HG02759 (cell line): ENCODE data around the gene TMEM185B.
A peak's percentile ranks its signal among the peaks of the same experiment; 100 is the strongest.

Experiments
- ATAC-seq: cut with Tn5 transposase; IDR thresholded peaks from one replicate; pipeline ENCODE4 v1.9.1; 2021; ENCODE audit warnings: mild to moderate bottlenecking, moderate library complexity; ENCODE audit not compliant: unreplicated experiment

The TMEM185B gene

DNA sequence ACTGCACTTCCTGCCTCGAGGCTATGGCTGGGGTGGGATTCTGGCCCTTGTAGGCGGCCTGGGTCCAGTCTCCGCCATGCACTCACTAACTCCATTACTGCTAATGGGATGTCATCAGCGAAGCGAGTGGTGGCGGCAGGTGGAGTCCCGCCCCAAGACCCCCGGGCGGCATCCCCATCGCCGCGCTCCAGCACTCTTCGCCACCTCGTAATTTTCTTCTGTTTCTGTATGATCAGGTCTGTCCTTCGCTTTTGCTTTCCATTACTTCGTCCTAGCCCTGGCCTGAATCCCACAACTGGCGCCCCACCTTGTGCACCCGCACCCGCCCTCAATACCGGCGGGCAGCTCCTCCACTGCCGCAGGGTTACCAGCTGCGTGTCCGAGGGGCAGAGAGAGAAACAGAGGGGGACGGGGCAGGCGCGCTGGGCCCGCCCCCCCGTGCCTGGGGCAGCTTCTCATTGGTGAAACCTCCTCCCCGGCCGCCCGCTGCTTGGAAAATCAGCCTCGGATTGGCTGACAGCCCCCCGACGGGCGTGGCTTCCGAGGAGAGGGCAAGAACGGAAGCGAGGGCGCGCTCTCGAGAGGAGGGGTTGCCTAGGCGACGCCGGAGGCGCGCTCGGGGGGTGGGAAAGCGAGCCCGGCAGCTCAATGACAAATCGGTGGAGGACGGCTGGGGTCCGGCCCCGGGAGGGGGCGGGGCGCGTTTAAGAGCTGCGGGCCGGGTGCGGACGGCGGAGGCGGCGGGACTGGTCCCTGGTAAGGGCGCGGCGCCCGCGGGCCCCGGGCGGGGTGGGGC lies 29.2 kb upstream of the TMEM185B start, which contains the start of gene RALB:
TSS of gene RALB (plus strand) at position 628 of the 796 bp plus-strand sequence. CDS start 25,813 bp downstream, outside the sequence.
- peak; percentile 94 for ATAC-seq

DNA sequence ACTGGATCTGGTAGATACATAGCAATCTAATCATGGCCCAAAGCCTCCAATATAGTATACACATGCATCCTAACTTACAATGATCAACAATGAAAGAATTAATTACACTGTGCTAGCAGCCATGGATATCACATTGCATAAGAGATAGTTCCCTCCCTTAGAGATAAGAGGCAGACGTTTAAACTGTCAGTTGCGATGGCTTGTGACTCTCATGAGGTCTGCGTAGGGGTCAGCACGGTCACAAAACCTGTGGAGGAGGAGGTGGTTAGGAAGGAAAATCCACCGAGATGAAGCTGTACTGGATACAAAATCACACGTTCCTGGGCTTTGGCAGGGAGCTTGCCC lies 28.7 kb upstream of the TMEM185B start:
- no peak for ATAC-seq

DNA sequence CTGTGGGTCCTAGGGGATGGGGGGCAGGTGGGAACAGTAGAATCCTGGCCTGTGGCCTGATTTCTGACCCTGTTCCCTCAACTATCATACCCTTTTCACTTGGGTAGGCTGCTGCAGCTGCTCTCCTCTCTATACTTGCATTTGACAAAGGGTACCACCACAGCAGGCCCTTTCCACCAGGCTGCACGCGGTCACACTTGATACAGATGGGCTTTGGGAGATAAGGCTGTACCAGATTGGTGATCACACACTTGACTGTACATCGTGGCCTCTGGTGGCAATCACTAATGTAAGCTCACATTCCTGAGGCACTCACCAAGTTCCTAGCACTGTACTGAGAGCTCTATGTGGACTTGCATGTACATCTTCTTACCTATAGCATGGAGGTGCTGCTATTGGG lies 27.9 kb upstream of the TMEM185B start:
- ATAC-seq, result no peak

DNA sequence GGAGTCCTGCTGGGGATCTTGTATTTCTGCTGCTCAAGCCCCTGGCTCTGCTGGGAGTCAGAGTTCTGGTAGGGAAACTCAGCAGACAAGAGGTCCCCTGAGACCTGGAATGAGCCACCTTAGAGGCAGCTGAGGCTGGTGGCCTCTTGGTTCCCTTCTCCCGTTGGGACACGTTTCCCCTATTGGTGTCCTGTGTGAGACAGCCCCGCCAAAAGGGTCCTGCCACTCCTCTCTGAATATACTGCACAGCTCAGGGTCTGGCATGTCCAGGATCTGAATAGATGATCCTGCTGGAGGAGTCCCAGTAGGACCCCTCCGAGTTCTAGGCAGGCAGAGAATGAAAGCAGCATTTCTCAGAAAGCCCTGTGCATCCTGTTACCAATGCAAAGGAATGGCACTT lies 27.4 kb upstream of the TMEM185B start:
- no peak for ATAC-seq

DNA sequence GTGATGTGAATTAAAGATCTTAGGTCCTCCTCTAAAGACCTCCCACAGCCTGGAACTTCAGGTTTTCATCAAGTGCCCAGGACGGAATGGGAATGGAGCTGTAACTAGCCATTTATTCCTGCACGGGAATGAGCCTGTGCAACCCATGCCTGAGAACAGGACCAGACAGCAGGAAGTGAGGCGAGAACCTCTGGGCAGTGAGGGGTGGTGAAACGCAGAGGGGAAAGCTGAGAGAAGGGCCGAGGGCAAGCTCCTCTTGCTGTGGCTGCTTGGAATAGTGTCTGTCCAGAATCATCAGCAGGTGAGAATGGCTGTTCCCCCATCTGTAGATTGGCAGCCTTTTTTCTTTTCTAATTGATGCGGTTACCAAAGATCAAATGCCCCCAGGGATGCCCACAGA lies 24.7 kb upstream of the TMEM185B start:
- ATAC-seq, result no peak

DNA sequence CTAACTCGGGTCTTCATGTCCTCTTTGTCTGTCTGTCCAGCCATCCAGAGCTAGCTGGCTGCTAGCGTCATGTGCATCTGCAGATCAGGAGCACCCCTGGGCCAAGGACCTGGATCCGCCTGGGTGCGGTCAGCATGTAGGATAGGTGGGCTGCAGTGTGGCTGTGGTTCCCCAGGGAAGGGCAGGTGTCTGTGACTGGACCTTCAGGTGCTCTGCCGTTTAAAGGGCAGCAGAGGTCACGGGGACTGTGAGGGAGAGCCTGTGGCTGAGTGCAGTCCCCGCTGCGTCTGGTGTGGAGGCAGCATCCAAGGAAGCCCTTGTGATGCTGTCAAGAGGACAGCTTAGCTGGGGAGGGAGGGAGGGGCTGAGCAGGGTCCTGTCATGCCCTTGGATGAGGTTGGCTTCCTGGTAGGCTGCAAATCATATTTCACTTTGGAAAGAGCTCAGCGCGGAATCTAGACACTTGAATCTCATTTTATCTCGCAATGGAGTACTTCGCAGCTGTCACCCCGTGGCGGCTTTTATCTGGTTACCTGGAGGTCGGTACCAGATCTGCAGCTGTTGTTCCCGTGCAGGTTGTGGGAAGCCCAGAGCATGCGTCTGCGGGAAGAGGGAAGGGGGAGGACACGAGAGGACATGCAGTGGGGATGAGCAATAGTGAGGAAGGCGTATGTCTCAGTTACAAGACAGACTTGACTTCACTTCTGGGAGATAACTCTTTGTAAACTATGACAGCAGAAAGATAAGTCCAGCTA lies 23.5 kb upstream of the TMEM185B start:
- ATAC-seq, result no peak

DNA sequence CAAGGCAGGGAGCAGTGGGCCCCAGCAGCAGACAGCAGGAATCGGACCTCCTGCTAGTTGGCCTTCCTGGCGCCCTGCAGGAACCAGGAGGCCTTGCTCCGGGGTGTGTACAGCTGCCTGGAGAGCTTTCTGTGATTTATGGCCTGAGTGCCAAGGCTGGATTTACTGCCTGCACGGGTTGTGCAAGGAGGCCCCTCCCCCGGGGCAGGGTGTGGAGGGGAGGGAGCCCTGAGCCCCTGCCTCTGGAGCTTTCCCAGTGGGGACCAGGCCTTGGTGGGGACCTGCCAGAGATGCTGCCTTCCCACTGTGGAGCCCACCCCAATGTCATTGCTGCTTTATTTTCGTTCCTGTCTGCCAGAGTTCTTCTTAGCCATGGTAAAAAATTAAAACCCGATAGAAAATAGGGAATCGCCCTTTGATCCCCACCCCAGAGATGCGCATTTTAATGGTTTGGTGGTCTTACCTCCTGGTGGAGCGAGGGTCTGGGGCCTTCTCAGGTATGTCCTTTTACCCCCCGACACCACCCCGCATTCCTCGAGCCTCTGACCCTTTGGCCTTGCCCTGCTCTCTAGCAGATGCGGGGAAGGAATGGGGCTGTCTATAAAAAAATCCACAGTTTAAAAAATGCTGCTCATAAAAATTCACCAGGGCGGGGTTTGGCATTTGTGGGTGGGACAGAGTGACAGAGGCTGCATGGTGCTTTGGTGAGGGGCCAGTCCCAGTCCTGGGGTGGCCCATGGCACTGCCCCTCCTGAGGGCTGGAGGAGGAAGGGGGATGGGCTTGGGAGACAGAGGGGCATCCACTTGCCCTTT lies 22.5 kb upstream of the TMEM185B start:
- ATAC-seq, result no peak

DNA sequence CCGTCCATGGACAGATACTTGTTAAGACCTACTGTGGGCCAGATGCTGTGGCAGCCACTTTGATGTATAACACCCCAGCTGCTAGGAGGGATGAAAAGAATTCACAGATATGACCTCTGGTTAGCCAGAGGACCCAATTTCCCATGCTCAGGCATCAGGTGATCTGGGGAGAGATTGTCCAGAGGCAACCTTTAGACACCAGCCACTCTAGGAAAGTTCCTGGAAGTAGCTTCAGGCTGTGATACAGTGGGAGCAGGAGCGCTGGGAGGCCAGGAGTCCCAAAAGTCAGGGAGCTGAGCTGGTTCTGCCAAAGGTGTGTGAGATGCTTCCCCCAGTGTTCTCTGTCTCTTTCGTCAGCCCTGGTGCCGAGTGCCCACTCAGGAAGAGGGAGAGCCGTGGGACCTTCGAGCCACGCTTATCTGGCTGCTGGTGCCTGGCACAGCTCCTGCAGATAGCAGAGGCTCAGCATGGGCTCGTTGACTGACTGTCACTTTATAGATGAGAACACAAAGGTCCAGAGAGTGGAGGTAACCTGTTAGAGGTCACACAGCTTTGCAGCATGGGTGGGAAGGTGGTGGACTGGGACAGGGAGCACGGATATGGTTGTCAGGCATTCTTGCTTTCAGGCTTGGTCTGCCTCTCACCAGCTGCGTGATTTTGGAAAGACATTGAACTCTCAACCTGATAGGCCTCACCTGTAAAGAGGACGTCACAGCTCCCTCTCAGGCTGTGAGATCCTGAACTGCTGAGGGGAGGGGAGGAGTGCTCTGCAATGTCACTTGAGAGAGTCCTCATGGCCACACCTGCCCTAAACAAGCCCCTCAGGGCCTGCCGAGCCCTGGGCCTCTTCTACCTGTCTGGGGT lies 21.7 kb upstream of the TMEM185B start:
- no peak for ATAC-seq

DNA sequence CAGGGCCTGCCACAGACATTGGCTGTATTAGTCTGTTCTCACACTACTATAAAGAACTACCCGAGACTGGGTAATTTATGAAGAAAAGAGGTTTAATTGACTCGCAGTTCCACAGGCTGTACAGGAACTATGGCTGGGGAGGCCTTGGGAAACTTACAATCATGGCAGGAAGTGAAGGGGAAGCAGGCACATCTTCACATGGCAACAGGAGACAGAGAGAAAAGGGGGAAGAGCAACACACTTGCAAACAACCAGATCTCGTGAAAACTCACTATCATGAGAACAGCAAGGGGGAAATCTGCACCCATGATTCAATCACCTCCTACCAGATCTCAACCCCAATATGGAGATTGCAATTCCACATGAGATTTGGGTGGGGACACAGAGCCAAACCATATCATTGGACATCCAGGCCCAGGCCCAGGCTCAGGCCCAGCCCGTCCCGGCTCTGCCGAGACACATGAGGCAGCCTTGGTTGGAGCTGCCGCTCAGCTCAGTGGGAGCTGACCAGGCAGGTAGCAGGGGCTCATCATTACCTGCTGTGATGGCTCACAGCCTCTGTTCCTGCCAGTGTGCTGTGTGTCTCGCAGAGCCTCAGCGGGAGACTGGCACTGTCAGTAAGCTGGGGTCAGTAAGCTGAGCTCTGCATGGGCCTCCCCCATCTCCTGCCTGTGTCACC lies 20.8 kb upstream of the TMEM185B start:
- no peak for ATAC-seq

DNA sequence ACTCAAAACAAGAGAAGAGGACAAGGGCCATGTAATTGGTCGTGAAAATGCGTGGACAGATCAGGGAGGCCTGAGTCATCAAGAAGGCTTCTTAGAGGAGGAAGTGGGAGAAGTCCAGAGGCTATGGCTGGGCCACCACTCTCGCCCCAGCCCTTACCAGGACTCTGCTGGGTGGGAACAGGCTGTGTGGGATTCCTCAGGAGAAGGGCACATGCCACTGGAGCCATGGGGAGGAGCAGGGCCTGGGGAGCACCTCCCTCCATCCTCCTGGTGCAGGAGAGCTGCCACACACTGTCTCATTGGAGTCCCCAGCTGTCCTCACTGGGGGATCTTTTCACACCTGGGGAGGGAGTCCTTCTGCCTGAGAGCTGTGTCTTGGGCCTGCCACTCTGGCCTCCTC lies 20.0 kb upstream of the TMEM185B start:
- ATAC-seq, result no peak

DNA sequence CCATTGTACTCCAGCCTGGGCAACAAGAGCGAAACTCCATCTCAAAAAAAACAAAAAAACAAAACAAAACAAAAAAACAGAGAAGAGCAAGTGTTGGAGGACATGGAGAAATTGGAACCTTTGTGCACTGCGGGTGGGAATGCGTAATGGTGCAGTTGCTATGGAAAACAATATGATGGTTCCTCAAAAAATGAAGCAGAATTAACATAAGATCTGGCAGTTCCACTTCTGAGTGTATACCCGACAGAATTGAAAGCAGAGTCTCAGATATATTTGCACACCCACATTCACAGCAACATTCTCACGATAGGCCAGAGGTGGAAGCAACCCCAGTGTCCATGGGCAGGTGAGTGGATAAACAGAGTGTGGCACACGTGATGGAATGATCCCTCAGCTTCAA lies 18.5 kb upstream of the TMEM185B start:
- ATAC-seq, result no peak

DNA sequence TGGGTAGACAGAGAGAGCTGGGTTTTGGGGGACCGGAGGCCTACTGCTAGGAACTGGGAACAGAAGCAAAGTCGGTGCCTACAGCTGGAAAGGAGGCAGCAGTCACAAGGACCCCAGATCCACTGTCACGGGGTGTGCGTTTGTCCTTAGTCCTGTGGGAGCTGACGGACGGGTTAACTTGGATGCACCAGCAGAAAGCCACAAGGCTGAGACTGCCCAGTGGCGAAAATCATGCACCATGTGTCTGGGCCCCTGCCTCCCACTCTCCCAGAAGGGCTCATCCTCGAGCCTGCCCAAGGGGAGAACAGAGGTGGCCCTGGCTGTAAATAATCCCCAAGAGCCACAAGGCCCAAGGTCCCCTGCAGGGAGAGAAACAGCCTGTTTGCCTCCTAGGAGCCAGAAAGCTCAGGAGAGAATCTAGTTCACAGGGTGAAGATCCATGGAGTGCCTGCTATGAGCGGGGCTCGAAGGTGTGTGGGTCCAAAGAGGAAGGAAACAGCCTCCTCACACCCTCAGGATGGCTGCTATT lies 17.8 kb upstream of the TMEM185B start:
- ATAC-seq, result no peak

DNA sequence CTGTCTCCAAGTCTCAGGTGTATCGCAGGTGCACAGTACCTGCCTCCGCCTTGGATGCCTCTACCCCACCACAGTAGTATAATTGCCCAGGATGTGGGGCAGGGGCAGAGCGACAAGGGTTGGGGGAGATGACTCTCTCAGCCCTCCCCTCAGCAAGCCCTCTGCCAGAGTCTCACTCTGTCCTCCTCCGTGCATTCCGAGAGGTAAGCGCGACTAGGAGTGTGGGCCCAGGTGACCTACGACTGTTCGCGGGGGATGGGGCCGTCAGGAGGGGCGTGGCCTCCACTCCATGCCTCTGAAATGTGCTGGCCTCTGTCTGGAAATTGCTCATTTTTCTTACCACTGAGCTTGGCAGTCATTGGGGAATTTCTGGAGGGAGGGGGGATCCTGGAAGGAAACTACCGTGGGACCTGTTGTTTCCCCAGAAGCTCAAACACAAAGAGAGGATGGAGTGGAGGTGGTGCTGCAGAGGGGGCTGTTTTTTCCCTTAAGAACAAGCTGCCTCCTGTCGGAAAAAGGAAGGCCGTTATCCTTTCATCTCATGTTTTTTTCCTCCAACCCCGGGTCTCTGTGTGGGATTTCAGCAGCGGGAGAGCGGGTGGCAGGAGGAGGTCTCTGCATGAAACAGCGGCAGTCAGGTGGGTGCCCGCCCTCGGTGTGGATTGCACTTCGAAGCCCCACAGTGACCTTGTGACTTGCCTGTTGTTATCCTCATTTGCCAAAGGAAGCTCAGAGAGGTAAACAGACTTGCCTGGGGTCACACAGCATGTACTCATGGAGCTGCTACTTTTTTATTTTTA lies 16.5 kb upstream of the TMEM185B start:
- no peak for ATAC-seq

DNA sequence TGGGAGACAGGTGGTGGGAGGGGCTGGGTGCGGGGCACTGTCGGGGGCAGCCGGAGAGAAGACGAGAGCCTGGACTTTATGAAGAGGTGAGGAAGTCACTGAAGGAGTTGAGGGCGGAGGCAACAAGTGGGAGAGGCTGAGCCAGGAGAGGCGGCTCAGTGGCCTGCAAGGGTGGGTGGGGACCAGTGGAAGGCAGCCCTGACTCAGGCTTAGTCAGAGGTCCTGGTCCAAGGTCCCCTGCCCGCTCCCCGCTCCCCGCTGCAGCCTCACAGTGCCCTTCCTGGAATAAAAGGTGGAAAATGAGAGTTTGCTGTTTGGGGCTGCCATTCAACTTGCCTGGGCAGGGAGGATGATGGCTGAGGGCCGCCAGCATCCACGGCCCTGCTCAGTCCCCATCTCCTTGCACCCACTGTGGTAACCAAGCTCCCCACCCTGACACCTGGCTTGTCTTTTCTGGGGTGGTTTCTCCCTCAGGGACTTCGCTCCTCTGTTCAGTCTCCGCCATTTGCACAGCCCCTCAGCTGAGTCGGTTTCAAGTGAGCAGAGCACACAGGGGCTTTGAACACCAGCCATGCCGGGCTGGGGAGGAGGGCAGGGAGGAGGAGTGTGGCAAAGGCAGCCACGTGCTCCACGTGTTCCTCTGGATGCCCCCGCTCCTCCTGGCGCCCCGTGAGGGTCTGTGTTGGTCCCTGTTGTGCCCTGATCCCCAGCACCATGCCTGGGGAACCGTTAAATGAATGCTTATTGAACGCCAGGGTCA lies 15.7 kb upstream of the TMEM185B start:
- no peak for ATAC-seq

DNA sequence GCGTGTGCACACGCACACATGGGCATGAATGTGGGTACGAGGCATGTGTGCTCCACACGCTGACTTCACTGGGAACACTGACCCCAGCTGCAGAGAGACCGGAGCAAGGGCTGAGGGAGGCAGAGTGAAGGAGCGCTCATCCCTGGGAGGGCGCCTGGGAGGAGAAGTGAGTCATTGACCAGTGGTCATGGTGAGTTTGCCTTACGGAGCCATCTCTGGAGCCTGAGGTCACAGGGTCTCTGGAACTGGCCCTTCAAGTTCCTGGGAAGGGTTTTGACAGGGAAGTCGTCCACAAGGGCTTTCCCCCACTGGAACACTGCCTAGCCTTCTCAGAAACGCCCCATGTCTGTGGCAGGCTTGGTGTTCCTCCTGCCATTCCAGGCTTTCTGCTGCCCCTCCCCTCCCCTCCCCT lies 14.3 kb upstream of the TMEM185B start:
- ATAC-seq, result no peak

DNA sequence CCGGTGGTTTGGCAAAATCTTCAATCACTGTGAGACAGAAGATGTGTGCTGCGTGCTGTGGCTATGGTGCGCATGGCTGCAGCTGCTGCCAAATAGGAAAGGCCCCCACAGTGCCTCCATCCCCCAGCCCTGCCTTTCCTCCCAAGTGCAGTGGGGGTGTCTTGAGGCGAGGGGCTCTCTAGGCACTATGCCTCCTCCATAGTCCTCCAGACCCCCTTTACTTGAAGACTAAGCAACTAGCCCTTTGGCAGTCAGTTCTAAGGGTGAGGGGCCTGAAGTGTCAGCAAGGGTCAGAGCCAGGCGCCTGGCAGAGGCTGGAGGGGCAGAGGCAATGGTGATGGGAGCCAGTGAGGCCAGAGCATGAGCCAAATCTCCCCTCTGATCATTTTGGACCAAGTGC lies 13.6 kb upstream of the TMEM185B start:
- ATAC-seq, result no peak

DNA sequence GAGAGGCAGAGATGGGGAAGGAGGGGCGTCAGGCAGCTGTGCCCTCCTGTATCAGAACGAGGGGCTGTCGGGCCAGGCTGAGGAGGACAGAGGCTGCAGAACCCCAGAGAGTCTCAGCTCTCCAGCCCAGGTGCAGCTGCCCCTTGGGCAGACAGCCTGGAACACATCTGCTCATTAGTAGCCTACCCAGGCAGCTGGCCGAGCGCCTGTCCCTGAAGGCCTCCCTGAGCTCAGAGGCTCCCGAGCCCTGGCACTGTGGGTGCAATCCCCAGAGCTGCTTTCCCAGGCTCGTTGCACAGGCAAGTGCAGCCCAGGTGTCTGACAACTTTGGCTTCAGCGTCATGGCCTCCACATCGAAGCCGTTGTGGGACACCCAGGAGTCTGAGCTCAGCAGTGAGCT lies 13.1 kb upstream of the TMEM185B start:
- no peak for ATAC-seq

DNA sequence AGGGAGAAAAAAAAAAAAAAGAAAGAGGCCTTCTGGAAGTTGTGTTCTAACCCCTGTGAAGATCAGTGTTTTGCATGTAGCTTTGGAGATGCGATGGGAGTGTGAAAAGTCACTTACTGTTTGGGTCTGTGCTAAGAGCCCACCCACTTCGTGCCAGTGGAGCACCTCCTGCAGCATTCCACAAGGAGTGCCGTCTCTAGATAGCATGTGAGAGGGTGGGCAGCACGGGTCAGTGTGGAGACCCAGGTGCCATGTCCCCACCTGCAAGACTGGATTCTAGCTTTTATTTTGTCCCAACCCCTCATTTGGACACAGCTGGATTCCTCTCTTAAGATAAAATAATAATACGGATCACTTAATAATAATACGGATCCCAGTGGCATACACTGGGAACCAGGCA lies 12.5 kb upstream of the TMEM185B start:
- ATAC-seq, result no peak
